Measurements from ENCODE around the gene SLC38A3. TPM values are rescaled to one million over a fixed set of nuclear protein-coding genes. Genes with fewer than 3 reads are reported as not detected.

SLC38A3 gene
- total and polyA plus RNA-seq, 2 experiments from 2014 or later = 0.28 to 1.3 TPM

- Histone ChIP-seq H2AFZ (no peak overlapping the region), H3K27me3 (ENCODE audit: insufficient read depth) (peaks cover 4% of the 10 kb centered on the region), H3F3A (replicated peaks; ENCODE audit: low read depth) (peaks cover 19% of the 10 kb centered on the region), H3K36me3 (ENCODE audit: insufficient read depth) (no peaks in the 10 kb centered on the region), H3K4me3 (no peak overlapping the region), H3K9me2 (ENCODE audit: insufficient read depth) (no peaks in the 10 kb centered on the region), H4K20me1 (replicated peaks; ENCODE audit: insufficient read depth) (no peaks in the 10 kb centered on the region), H3K4me2 (no peak overlapping the region), H3K4me1 (ENCODE audit: insufficient read depth) (peaks cover 16% of the 10 kb centered on the region), H3K27ac (ENCODE audit: low read depth) (no peak overlapping the region), H3K79me2 (replicated peaks; ENCODE audit: insufficient read depth) (0 out of 2 replicates have a peak, but pooled peaks cover 6% of the 10 kb centered on the region)
- Mint-ChIP-seq H3K27me3 (ENCODE audit: insufficient read depth, low read depth, poor library complexity) (peaks cover 31% of the 10 kb centered on the region), H3K36me3 (ENCODE audit: low read depth) (no peaks in the 10 kb centered on the region; the same call in 2 of the 3 replicates), H3K9me3 (no peaks in the 10 kb centered on the region), H3K27ac (no peak overlapping the region), H3K4me1 (peaks cover 16% of the 10 kb centered on the region), H3K4me3 (no peak overlapping the region)
- TF ChIP-seq CTCF (conservative IDR thresholded peaks at IDR 0.05; ENCODE audit: low read depth in 2 of 2) (peak in 1 of 2 experiments; percentile 59; a peak in 3 of 4 replicates), ETS1 (IDR thresholded peaks at IDR 0.05) (no peak)
- no peak for ATAC-seq
- peak; percentile 59 for DNase-seq (ENCODE audit: low spot score)
Observed at GRCh38 chr3:50224639-50225038, 19.6 kb downstream of the SLC38A3 start.

GRCh38 chr3:50226888-50227389 is 21.9 kb downstream of the SLC38A3 start:
- Mint-ChIP-seq H3K4me1 (peaks cover 21% of the 10 kb centered on the region), H3K9me3 (no peaks in the 10 kb centered on the region), H3K27ac (no peak overlapping the region; the same call in 1 of the 2 replicates), H3K4me3 (peak overlapping the region; percentile 77), H3K27me3 (ENCODE audit: insufficient read depth, low read depth, poor library complexity) (peaks cover 34% of the 10 kb centered on the region), H3K36me3 (ENCODE audit: low read depth) (no peaks in the 10 kb centered on the region; the same call in 2 of the 3 replicates)
- TF ChIP-seq EZH2phosphoT487 (IDR thresholded peaks at IDR 0.05; ENCODE audit: unreplicated experiment) (no peak), ETS1 (IDR thresholded peaks at IDR 0.05) (no peak), CTCF (conservative IDR thresholded peaks at IDR 0.05; ENCODE audit: low read depth in 2 of 2) (no peak), CREB1 (CRISPR knock-in tag; IDR thresholded peaks at IDR 0.05; ENCODE audit: low read depth) (no peak)
- Histone ChIP-seq H3K36me3 (ENCODE audit: insufficient read depth) (no peaks in the 10 kb centered on the region), H3K27me3 (ENCODE audit: insufficient read depth) (peaks cover 4% of the 10 kb centered on the region), H3F3A (replicated peaks; ENCODE audit: low read depth) (peaks cover 15% of the 10 kb centered on the region), H3K79me2 (replicated peaks; ENCODE audit: insufficient read depth) (0 out of 2 replicates have a peak, but pooled peaks cover 6% of the 10 kb centered on the region), H2AFZ (peak overlapping the region; percentile 100), H3K27ac (ENCODE audit: low read depth) (no peak overlapping the region), H3K4me3 (peak overlapping the region; percentile 90), H3K4me2 (peak overlapping the region; percentile 81), H3K4me1 (ENCODE audit: insufficient read depth) (peaks cover 16% of the 10 kb centered on the region), H3K9me2 (ENCODE audit: insufficient read depth) (no peaks in the 10 kb centered on the region), H4K20me1 (replicated peaks; ENCODE audit: insufficient read depth) (no peaks in the 10 kb centered on the region)
- no peak for DNase-seq (ENCODE audit: low spot score)
- ATAC-seq = peak; percentile 7

Measured in GM23338 (cell line).